CD4-positive, alpha-beta T cell treated with Interleukin-10 for 1 hour (primary cell): ENCODE measurements around the gene GDF15.
"Not testable (repeated sequence)": the region's sequence is repeated elsewhere in the genome, so short reads cannot be mapped to it uniquely, and the experiment has no call there.

ENCODE experiments used
- DNase-seq: peaks from one replicate; pipeline ENCODE4 v3.0.0-alpha.2; 2020

GDF15 gene

DNA sequence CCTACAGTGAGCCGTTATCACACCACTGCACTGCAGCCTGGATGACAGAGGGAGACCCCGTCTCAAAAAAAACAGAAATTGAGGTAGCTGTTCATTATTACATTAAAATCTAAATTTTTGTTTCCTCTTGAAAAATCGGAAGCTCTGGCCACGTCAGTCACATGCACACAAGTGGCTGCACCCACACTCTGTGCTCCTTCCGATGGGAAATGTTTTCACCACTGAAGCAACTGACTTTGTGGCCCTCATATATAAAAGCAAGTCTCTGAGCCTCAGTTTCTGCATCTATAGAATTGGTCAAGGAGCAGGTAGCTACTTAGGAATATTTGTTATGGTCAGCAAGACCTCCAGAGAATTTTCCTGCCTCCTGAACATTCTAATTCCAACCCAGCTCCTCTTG lies 7.0 kb downstream of the GDF15 start:
- no peak for DNase-seq

DNA sequence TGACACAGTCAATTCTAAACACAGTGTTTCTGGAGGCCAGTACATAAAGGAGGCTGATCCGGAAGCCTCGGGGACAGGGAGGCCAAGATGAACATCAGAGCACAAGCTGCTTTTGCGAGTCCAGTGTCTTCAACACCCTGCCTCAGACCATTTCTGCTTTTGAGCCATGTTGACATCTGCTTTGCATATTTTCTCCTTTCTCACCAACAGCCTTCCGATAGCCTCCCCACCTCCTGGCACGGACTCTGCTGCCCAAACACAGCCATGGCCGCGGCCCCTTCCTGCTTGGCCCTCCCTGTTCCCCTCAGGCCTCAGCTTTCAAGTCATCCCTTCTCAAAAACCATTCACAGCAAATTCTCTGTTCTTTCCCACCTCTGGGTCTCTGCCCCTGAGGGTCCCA lies 7.9 kb downstream of the GDF15 start:
- no peak for DNase-seq

DNA sequence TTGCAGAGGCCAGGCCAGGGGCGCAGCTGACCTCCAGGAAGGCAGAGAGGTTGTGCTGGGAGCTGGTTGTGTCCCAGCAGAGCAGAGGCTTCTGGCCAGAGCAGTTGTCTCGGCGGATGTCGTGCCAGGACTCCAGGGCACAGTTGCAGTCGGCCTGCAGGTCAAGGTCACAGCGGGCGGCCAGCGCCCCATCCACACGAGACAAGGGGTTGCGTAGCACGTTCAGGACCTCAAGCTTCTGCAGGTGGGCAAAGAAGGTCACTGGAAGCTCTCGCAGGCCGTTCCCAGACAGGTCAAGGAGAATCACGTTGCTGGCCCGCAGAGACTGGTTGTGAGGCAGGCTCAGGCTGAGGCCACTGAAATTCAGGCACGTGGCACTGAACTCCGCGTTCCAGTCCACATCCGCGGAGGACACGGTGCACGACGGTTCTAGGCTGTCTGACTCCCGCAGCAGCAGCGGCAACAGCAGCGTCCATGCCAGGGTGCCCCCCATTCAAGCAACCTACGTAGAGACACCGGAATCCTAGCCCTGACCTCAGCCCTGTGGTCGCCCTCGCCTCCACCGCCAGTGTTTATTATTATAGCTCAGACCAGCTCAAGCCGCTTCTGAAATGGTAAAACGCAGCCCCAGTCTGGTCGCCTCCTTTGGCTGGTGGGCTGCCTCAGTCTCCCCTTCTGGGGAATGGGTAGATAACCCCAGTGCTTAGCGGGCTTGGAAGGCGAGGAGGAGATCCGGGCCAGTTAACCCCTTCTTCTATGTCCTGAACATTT lies 10.7 kb downstream of the GDF15 start:
- no peak for DNase-seq

DNA sequence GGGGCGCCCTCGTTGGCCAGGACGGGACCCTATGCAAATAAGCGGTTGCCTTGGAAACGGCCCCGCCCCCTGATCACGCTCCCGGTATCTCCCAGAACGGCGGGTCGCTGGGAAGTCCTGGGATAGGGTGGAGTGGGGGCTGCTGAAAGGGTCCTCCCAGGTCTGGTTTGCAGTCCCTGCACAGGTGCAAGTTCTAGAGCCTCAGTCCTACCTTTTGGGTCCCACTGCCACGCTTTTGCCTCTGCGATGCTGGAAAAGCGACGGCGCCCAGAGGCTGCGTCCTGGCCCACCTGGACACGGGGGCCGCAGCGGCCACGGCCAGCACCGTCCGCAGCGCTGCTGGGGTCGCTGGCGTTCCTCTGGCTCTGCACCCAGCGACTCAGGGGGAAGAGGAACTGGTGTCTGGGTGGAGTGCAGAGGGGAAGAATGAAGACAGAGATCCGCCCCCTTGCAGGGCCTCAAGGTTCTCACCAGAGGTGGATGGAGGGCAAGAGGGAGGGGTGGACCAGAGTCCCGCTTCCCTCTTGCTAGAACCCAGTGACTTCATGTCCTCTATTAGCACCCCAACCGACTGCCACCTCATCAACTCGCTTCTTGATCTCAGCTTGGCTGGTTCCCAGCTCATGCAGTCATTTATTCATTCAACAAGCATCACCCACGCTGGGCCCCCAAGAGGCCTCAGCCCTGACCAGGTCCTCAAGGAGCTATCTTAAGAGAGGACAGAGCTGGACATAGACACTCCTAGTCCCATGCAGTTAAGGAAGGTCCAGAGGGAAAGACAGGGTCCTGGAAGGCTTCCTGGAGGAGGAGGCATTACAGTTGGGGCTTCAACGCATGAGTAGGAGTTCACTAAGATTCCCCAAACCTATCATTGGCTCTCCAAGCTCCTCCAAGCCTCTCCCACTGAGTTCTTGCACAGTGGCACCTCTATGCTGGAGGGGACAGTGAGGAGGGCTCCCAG lies 11.6 kb downstream of the GDF15 start, which contains the start of gene LRRC25:
LRRC25 (minus strand) TSS at position 381 of the 961 bp plus-strand sequence. CDS start 659 bp downstream, outside the sequence.
- peak; percentile 28 for DNase-seq

DNA sequence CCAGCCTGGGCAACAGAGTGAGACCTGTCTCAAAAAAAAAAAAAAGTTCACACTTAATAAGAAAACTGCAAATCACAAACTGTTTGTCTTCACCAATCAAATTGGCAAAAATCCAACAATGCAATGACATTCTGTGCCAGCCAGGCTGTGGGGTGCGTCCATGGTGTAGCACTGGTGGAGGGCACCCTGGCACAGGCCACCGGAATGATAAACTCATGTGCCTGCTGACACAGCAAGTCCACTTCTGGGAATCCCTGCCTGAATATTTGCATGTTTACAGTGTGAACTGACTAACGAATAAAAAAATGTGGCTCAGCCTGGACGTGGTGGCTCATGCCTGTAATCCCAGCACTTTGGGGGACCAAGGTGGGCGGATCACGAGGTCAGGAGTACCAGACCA lies 13.1 kb downstream of the GDF15 start:
- no peak for DNase-seq

DNA sequence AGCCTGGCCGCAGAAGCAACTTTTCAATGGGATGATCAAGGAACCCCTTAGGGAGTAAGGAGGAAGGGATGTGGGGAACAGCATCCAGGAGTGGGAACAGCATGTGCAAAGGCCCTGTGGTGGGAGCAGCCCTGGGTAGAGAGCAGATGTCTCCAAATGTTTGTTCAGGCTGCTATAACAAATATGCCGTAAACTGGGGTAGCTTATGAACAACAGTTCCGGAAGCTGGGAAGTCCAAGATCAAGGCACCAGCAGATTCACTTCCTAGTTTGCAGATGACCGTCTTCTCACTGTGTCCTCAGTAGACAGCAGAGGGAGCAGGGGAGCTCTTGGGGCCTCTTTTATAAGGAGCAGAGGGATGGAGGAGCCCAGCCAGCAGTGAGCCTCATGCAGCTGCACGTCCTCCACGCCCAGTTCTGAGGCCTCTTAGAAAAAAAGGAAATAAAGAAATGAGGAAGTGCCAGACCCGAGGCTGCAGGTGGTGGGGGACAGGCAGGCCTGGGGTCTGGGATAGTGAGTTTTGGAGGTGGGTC lies 15.7 kb downstream of the GDF15 start:
- peak; percentile 44 for DNase-seq

DNA sequence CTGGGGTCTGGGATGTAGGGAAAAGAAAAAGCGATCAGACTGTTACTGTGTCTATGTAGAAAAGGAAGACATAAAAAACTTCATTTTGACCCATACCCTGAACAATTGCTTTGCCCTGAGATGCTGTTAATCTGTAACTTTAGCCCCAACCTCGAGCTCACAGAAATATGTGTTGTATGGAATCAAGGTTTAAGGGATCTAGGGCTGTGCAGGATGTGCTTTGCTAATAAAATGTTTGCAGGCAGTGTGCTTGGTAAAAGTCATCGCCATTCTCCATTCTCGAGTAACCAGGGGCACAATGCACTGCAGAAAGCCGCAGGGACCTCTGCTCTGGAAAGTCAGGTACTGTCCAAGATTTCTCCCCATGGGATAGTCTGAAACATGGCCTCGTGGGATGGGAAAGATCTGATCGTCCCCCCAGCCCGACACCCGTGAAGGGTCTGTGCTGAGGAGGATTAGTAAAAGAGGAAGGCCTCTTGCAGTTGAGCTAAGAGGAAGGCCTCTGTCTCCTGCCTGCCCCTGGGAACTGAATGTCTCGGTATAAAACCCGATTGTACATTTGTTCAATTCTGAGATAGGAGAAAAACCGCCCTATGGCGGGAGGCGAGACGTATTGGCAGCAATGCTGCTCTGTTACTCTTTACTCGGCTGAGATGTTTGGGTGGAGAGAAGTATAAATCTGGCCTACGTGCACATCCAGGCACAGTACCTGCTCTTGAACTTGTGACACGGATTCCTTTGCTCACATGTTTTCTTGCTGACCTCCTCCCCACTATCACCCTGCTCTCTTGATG lies 16.7 kb downstream of the GDF15 start:
- not testable (repeated sequence) for DNase-seq

DNA sequence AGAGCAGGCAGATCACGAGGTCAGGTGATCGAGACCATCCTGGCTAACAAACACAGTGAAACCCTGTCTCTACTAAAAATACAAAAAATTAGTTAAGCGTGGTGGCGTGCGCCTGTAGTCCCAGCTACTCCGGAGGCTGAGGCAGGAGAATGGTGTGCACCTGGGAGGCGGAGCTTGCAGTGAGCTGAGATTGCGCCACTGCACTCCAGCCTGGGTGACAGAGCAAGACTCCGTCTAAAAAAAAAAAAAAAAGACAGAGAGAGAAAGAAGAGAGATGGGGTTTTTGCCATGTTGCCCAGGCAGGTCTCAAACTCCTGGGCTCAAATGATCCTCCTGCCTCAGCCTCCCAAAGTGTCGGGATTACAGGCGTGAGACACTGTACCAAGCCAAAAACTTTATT lies 19.8 kb downstream of the GDF15 start:
- not testable (repeated sequence) for DNase-seq

DNA sequence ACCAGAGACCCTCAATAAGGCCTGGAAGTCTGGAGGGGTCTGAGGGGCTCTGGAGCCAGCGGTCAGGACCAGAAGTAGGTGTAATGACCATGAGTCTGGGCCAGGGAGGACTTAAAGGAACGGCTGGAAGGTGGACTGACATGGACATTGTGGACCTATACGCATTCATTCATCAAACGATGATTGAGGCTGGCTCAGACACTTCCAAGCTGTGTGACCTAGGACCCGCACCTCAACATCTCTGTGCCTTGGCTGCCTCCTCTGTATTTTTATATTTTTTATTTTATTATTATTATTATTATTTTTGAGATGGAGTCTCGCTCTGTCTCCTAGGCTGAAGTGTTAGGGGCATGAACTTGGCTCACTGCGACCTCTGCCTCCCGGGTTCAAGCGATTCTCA lies 20.8 kb downstream of the GDF15 start:
- no peak for DNase-seq

DNA sequence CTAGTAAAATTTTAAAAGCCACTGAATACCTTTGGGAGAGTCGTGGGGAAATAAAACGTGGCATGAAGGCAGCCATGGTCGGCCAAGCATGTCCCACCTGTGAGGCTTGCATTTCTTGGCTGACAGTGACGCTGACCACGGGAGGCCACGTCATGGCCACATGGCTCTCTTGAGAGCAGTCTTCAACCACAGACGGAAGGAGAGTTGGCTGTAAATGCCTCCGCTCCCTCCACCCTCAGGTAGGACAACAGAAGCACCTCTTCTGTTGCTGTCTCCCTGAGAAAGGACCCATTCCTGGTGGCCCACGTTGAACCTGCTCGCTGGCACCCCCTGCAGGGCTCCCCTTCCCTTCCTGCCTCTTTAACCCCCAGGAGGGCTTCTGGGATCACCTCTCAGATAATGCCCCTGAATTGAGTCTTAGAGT lies 22.1 kb downstream of the GDF15 start:
- no peak for DNase-seq

DNA sequence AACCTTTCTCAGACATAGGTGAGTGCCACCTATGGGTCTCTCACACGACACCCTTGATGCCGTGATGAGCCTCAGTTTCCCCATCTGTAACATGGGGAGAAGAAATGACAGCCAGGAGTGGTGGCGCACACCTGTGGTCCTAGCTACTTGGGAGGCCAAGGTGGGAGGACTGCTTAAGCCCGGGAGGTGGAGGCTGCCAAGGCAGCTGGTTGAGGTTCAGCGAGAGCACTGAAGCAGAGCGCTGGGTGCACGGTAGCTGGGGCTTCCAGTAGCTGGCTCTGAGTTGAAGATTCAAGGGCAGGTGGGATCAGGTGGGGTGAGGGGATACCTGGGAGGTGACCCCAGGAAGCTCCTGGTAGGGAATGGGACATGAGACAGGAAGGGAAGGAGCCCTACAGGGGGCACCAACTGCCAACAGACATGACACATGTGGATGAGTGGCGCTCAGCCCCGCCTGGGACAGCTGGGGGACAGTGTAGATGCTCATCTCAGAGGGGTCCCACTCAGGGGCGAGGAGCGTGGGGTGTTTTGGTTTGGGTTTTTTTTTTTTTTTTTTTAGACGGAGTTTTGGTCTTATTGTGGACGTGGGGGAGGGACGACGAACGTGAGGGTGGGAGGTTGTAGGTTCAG lies 26.8 kb downstream of the GDF15 start:
- DNase-seq, result no peak

DNA sequence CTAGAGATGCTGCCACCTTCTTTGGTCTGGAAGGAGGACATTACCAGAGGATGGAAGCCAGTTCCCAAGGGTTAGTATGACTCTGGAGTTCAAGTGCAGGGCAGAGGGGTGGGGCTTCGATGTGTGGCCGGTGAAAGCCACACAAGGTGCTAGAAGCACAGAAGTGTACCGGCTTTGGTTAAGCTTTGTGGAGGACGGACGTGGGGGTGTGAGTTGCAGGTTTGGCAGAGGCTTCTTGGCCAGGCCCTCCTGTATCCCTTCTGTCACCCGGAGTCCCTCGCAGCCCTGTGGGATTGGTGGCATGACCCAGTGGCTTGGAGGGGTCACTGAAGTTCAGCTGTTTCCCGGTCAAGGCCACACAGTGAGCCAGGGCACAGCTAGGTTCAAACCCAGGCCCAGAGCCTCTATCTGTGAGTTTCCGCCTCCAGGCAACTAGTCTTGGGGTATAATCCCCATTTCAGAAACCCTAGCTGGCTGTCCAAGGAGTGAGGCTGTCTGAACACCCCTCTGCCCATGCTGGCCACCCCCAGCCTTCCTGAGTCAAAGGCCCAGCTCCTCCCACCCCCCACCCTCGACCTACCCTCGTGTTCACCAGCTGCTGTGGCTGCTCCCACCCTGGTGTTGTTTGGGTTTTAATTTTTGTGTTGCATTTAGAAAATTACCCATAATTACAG lies 28.7 kb downstream of the GDF15 start:
- no peak for DNase-seq

DNA sequence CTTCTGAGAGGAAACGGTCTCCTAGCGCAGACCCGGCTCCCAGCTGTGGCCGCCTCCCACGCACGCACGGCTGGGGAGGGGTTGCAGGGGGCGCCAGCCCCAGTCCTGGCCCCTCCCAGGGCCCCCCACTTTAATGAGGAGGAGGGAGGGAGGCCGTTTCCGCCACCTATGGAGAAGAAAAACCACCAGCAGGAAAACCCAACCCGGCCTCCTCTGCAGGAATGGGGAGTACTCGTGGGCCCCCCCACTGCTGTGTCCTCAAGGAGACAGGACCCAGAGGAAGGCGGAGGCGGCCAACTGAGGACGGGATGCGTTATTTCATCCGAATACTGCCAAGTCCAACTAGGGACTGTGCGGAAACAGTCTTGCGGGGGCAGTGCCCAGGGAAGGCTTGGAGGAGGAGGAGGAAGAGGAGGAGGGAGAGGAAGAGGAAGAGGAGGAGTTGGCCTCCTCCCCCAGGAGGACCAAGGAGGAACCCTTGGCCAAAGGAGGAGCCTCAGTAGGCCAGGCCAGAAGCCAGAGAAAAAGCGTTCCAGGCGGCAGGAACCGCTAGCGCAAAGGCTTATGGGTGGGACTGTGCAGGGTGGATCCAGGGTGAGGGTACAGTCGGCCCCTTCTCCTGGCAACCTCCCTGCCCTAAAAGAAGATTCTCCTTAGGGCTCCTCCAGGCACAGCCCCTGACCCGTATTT lies 29.4 kb downstream of the GDF15 start:
- no peak for DNase-seq

DNA sequence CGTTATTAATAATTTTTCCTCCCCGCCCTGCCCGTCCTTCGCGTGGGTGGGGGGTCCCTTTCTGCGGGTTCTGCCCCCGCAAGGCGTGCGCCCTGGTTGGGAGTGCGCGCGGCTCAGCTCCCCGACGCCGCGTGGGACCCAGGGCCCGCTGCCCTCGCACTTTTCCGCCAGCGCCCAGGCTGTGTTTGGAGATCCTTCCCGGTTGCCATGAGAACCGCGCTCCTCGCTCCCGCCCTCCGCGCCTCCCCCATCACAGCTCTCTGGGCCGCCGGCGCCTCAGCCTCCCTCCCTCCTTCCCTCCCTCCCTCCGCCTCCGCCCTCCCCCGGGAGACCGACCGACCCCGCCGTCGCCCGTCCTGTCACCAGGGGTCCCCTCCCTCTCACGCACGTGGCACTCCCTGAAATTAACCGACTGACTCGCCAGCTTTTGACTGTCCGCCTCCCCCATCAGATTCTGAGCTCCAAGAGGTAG lies 30.9 kb downstream of the GDF15 start:
- DNase-seq, result peak; percentile 88

DNA sequence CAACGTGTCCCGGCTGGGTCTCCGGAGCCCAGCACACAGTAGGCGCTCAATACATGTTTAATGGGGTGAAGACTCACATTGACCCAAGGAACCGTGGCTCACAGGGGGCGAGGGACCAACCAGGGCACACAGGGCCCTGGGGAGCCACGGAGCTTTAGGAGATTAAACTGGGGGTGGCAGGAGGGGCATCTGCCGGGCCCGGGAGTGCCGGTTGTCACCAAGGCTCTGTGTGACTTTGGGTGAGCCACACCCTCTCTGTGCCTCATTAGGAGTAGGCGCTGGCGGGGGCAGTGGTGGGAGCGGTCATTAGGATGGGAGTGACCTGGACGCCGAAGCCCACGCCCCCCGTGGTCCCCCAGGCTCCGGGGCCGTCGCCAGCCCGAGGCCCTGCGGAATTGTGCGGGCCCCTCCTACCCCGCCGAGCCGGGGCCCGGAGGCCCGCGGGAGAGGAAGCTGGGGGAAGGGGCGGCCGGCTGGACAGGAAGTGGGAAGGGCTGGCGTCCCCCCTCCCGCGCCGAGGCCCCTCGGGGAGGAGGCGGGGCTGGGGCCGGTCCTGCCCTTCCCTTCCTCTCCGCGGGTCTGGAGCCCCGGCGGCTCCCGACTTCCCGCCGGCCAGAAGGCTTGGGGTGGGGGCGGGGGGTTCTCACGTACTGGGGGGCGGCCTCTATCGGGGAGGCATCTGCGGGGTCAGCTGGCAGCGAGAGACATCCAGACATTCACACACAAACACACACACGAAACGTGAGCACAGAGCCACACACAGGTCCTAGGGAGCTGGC lies 31.5 kb downstream of the GDF15 start:
- peak; percentile 51 for DNase-seq

DNA sequence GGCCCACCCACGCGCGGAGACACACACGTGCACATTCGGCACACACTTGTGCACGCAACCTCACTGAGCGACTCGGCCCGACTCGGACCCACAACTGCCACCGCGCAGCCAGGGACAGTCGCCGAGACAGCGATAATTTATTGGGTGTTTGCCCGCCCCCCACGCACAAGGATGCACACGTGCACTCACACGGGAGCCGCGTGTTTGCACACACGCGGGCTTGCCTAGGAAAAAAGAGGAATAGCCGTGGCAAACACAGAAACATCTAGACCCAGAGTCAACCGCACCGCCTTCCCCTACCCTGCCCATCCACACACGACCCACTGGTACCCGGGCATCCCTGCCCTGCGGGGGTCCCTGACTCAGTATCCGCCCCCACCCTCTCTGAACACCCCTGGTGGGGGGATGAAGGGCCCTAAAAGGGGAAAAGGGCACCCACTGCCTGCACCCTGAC lies 32.1 kb downstream of the GDF15 start:
- DNase-seq, result no peak

DNA sequence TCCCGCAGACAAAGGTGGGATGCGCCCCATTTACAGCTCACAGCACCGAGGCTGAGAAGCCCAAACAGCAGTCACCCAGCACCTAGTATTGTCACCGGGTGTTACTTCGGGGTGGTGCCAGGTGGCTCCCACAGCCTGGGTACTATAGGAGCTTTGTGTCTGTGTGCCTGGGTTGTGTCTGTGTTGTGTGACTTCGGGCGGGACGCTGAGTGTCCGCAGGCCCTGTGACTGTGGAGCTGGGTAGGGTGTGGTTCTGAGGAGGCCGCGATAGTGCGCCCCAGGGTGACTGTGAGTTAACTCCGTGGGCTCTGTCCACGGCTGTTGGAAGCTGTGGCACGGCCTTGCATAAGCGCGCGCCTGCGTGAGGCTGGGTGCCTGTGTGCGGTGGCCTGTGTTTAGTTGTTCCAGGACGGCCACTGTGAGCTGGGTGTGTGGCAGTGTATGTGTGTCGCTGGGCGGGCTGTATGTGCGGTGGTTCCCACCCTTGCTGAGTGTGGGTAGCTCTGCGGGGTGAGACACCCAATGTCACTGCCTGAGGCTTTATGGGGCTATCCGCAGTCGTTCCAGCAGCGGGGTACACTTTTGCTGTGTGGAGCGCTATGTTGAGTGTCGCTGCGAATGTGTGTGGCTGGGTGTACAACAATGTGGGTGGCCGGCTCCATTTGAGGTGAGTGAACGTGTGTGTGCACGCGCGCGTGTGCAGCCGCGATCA lies 32.7 kb downstream of the GDF15 start:
- peak; percentile 65 for DNase-seq

DNA sequence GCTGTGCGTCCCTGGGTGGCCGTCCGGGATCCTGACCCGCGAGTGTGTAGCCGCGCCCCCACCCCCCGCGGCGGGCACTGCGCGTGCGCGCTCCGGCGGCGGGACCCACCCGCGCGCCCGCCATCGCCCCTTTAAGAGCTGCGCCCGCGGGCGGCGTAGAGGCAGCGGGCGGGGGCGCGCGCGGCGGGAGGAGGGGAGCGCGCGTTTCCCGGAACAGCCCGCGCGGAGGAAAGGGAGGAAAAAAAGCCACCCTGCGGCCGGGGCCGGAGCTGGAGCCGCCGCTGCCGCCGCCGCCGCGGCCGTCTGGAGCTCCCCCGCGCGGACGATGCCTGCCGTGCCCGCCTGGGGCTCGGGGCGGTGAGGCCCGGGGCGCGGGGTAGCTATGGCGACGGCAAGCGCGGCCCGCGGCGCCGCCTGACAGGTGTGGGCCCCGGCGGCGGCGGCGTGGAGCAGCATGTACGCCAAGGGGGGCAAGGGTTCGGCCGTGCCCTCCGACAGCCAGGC lies 33.3 kb downstream of the GDF15 start, which contains the start of gene SSBP4:
SSBP4 (plus strand) TSS at position 204 of the 504 bp plus-strand sequence; CDS start at position 455, 251 bp downstream.
- peak; percentile 81 for DNase-seq
